GM10248 (cell line): ENCODE results near the gene PPP2R2C.

Source experiments
- CTCF ChIA-PET: fragments of 300-600 bp; sonication (Branson Sonifier 250); formaldehyde crosslinking; extraction: SDS; loops from one replicate; lab custom pipeline; 2021; ENCODE audit warnings: antibody characterized with exemption; lab: Yijun Ruan, JAX
- POLR2A ChIA-PET: fragments of 350-650 bp; sonication (Branson Sonifier 250); formaldehyde crosslinking; extraction: SDS; loops from one replicate; lab custom pipeline; 2020; ENCODE audit warnings: antibody characterized with exemption; lab: Yijun Ruan, JAX
- DNase-seq: peaks from one replicate; pipeline ENCODE4 v3.0.0; 2012; ENCODE audit errors: extremely low spot score
- CTCF ChIP-seq: IDR thresholded peaks from 2 replicates; pipeline ENCODE4 v1.5.1; 2012; ENCODE audit warnings: mild to moderate bottlenecking, low read depth; ENCODE audit errors: extremely low read depth, missing control alignments, control extremely low read depth

PPP2R2C gene

GRCh38 chr4:6288871-6289270 is 183.5 kb downstream of the PPP2R2C start:
- TF ChIP-seq CTCF: no peak
- ChIA-PET CTCF (interaction anchor here (0.8 to 1.0 kb wide), 3 partner anchors 9 to 291 kb away, joined by 3 read pairs; no protein-coding TSS in a partner anchor), POLR2A (no interaction called here)
- DNase-seq: no peak

GRCh38 chr4:6288342-6288741 is 184.1 kb downstream of the PPP2R2C start:
- POLR2A ChIA-PET: no interaction called here
- no peak for DNase-seq
- CTCF ChIA-PET: interaction anchor here (1.2 kb wide), 1 partner anchor 38 kb away, joined by 4 read pairs; no protein-coding TSS in a partner anchor
- no peak for TF ChIP-seq CTCF

- TF ChIP-seq CTCF: no peak
- ChIA-PET POLR2A (interaction anchor here (0.6 kb wide), 2 partner anchors 27 to 1229 kb away, joined by 3 to 4 read pairs; no protein-coding TSS in a partner anchor), CTCF (interaction anchor here (1.0 to 1.2 kb wide), 2 partner anchors 37 to 40 kb away, joined by 3 to 4 read pairs; no protein-coding TSS in a partner anchor)
- DNase-seq: no peak
Measured at GRCh38 chr4:6287017-6287788, 185.2 kb downstream of the PPP2R2C start.

DNA sequence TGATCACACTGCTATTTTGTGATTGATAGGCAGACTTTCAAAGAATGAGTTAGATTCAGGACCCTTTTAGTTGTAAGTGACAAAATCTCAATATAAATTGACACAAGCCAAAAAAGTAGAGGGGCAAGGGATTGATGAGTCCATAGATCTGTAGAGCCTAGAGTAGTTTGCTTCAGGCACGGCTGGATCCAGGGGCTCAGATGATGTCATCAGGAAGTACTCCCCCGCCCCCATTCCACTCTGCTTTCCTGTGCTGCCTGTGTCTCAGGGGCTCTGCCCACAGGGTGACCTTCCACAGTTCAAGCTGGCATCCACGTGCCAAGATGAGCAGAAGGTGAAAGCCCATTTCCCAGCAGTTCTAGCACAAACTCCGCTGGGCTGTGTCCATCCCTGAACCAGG is 189.1 kb downstream of the PPP2R2C start:
- POLR2A ChIA-PET: no interaction called here
- CTCF ChIA-PET: interaction anchor here (0.8 to 1.0 kb wide), 2 partner anchors 32 to 44 kb away, joined by 3 to 4 read pairs; no protein-coding TSS in a partner anchor
- TF ChIP-seq CTCF: no peak
- DNase-seq: no peak

DNA sequence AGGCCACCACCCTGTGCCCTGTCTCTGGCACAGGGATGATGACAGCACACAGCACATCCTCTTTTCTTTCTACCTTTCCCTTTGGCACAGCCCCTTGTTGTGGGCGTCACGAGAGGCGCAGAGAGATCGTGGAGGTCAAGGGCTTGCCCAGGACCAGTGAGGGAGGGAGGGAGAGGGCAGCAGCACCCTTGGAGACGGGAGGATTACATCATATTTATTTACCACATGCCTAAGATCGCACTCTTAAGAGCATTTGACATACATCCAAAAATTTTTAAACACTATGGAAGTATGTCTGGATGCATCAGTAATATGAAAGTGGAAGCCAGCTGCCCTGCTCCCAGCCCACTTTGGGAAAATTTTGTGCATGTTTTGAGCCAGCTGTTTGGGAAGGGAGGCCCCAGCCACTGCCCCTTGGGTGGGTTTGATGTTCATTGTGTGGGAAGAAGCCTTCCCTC is 190.1 kb downstream of the PPP2R2C start:
- POLR2A ChIA-PET: no interaction called here
- no peak for TF ChIP-seq CTCF
- CTCF ChIA-PET: interaction anchor here (1.0 kb wide), 2 partner anchors 11 to 31 kb away, joined by 4 read pairs; no protein-coding TSS in a partner anchor
- DNase-seq: no peak

GRCh38 chr4:6281436-6282313 is 190.7 kb downstream of the PPP2R2C start:
- no peak for TF ChIP-seq CTCF
- ChIA-PET POLR2A (no interaction called here), CTCF (interaction anchor here (1.0 to 1.2 kb wide), 2 partner anchors 10 to 31 kb away, joined by 4 read pairs; no protein-coding TSS in a partner anchor)
- DNase-seq: no peak
